Fibroblast of mammary gland (primary cell): ENCODE results near the gene MRPL46.
"Not testable (repeated sequence)": the region's sequence is repeated elsewhere in the genome, so short reads cannot be mapped to it uniquely, and the experiment has no call there.

Experiments used
- DNase-seq: peaks from one replicate; pipeline ENCODE4 v3.0.0-alpha.2; 2010; ENCODE audit warnings: low read depth
- H3K4me3 ChIP-seq: 2 replicates; pipeline ENCODE4 v1.5.1; 2011; ENCODE audit warnings: low read depth, mild to moderate bottlenecking, low read length, moderate library complexity; ENCODE audit not compliant: control insufficient read depth
- CTCF ChIP-seq: conservative IDR thresholded peaks from 2 replicates; pipeline ENCODE4 v1.5.1; 2011; ENCODE audit warnings: low read depth, low read length, inconsistent platforms; ENCODE audit not compliant: control insufficient read depth, insufficient read depth

The MRPL46 gene

DNA sequence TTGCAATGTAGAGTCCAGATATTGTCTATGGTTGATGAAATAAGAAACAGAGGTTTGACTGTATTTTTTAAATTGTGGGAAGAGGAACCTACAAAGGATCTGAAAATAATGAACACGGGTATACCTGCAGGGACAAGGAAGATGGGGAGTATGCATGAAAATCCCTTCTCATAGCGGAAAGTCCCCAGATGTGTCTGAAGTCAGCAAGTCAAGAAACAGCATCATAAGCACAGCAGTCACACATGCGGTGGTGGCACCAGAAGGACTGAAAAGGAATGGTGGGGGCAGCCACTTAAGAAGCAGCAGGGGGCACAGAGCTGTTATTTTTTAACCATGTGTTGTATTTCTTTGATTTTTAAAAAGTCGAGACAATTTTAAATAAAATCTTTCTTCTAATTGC, 5.0 kb upstream of the MRPL46 start:
- no peak overlapping the region for H3K4me3 ChIP-seq
- DNase-seq, result no peak
- TF ChIP-seq CTCF, result no peak

- TF ChIP-seq CTCF, result peak; percentile 11
- no peak for DNase-seq
- H3K4me3 ChIP-seq, result no peak overlapping the region
Observed at GRCh38 chr15:88470625-88471372, 3.6 kb upstream of the MRPL46 start.

- no peak for DNase-seq
- no peak for TF ChIP-seq CTCF
- no peak overlapping the region for H3K4me3 ChIP-seq
Observed at GRCh38 chr15:88469321-88469720, 2.1 kb upstream of the MRPL46 start.

DNA sequence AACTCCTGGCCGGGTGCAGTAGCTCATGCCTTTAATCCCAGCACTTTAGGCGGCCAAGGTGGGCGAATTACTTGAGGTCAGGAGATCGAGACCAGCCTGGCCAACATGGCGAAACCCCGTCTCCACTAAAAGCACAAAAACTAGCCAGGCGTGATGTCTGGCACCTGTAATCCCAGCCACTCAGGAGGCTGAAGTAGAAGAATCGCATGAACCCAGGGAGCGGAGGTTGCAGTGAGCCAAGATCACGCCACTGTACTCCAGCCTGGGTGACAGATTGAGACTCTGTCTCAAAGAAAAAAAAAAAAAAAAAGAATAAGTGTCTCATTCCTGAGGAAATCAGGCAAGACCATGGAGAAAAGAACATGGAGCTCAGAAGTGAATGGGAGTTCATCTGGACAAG, 1.5 kb upstream of the MRPL46 start:
- H3K4me3 ChIP-seq, result peak overlapping the region; percentile 99
- not testable (repeated sequence) for DNase-seq

DNA sequence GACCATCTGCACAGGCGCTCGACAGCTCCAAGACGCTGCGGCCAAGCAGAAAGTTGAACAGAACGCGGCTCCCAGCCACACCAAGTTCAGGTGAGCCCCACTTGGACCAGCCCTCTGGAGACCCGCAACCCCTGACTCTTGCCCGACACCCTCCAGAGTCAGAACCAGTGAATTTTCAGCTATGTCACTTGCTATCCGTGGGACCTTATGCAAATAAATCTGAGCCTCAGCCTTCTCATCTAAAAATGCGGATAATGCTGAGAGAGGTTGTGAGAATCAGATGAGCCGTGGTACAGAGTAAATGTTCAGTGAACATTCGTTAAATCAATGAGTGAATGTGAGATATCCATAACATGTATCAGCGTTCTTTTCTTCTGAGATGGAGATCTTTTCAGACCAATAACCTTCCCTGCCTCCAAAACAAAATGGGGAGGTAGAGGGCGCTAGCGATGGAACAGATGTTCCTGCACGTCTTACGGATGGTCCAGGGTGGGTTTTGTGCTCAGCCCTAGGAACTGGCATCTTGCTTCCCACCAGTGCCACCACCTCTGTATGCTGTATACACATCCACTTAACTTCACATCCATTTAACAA, 844 bp upstream of the MRPL46 start:
- peak; percentile 42 for DNase-seq
- peak overlapping the region; percentile 99 for H3K4me3 ChIP-seq
- TF ChIP-seq CTCF, result peak; percentile 47

DNA sequence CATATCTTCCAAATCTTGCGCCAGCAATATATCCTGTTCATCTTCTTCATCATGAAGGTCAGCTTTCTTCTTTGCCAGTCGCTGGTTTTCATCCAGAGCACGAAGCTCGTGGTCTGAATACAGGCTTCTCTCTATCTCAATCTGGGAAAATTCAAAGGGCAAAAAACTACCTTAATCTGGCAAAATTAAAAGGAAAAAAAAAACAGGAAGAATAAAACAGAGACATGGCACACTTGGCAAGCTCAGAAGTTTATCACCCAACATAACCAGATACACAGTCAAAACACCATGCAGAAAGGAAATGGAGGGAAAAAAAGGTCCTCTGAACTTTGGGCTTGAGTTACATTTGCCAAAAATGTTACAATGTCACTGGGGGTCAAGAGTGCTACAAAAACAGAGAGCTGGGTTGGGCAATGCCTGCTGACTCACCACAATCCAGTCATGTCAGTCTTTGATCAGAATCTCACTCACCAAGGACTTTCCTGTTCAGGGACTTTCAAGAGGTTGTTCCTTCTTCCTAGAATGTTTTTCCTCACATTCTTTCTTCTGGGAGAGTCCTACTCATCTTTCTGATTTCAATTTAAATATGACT, 1.5 kb downstream of the MRPL46 start:
- TF ChIP-seq CTCF, result no peak
- H3K4me3 ChIP-seq, result no peak overlapping the region
- DNase-seq, result peak; percentile 79

GRCh38 chr15:88463870-88464532, 3.2 kb downstream of the MRPL46 start:
- H3K4me3 ChIP-seq, result no peak overlapping the region
- no peak for TF ChIP-seq CTCF
- no peak for DNase-seq
